ENCODE data around the gene PDE12.

The PDE12 gene

GRCh38 chr3:57555738-57556458 is at the start of gene PDE12:
Gene PDE12 (plus strand): TSS chr3:57556274. CDS start chr3:57556380, 106 bp downstream.
- DNase-seq: peak; percentile 65 to 79 (median 73)

GRCh38 chr3:57512166-57512565 is 43.9 kb upstream of the PDE12 start:
- no peak for DNase-seq

GRCh38 chr3:57518276-57518915 is 37.7 kb upstream of the PDE12 start:
- DNase-seq: no peak

GRCh38 chr3:57530071-57530608 is 25.9 kb upstream of the PDE12 start:
- no peak for DNase-seq

GRCh38 chr3:57538465-57538864 is 17.6 kb upstream of the PDE12 start:
- DNase-seq: no peak

- DNase-seq: no peak
Observed at GRCh38 chr3:57544181-57545125, 11.6 kb upstream of the PDE12 start, which contains the start of gene DNAH12. Gene DNAH12 (minus strand): TSS chr3:57544344. CDS start chr3:57542870, 1,474 bp downstream.

GRCh38 chr3:57545636-57546268 is 10.3 kb upstream of the PDE12 start:
- no peak for DNase-seq

GRCh38 chr3:57546616-57547015 is 9.5 kb upstream of the PDE12 start:
- no peak for DNase-seq

GRCh38 chr3:57555306-57555705 is 768 bp upstream of the PDE12 start:
- DNase-seq: no peak

- peak in 1 of 4 experiments; percentile 31 for DNase-seq
Observed at GRCh38 chr3:57556459-57557084, 498 bp downstream of the PDE12 start.

GRCh38 chr3:57557085-57557537 is 1.0 kb downstream of the PDE12 start:
- DNase-seq: peak in 2 of 4 experiments; percentile 10 to 17

- DNase-seq: no peak
Observed at GRCh38 chr3:57559526-57559925, 3.5 kb downstream of the PDE12 start.

GRCh38 chr3:57569859-57570450 is 13.9 kb downstream of the PDE12 start:
- DNase-seq: no peak

- no peak for DNase-seq
Observed at GRCh38 chr3:57570878-57571277, 14.8 kb downstream of the PDE12 start.

- no peak for DNase-seq
Observed at GRCh38 chr3:57572096-57572495, 16.0 kb downstream of the PDE12 start.

GRCh38 chr3:57575966-57576626 is 20.0 kb downstream of the PDE12 start:
- DNase-seq: no peak

GRCh38 chr3:57577801-57578200 is 21.7 kb downstream of the PDE12 start:
- no peak for DNase-seq

GRCh38 chr3:57582474-57583168 is 26.5 kb downstream of the PDE12 start:
- DNase-seq: no peak

- no peak for DNase-seq
Observed at GRCh38 chr3:57583544-57583943, 27.5 kb downstream of the PDE12 start.

GRCh38 chr3:57586778-57587177 is 30.7 kb downstream of the PDE12 start:
- no peak for DNase-seq
